ENCODE results near the gene ABHD16B. TPM values are rescaled to one million over a fixed set of nuclear protein-coding genes. Genes with fewer than 3 reads are reported as not detected.

Gene ABHD16B
- total RNA-seq, 4 donors from 2014 or later: not detected

GRCh38 chr20:63898882-63899558, 37.7 kb downstream of the ABHD16B start:
- Histone ChIP-seq H3K9me3 (no peaks in the 10 kb centered on the region), H3K27me3 (no peaks in the 10 kb centered on the region), H3K4me1 (peaks cover 0 to 76% (median 18%) of the 10 kb centered on the region in 3 donors), H3K36me3 (no peaks in the 10 kb centered on the region), H3K27ac (no peak overlapping the region), H3K4me3 (no peak overlapping the region)
- ATAC-seq: no peak
- TF ChIP-seq POLR2A (IDR thresholded peaks at IDR 0.05) (no peak), EP300 (IDR thresholded peaks at IDR 0.05) (no peak), POLR2AphosphoS5 (IDR thresholded peaks at IDR 0.05) (no peak), CTCF (IDR thresholded peaks at IDR 0.05) (no peak)
- 68% methylated on average over 10 of the region's 10 CpGs; no CpG with 5 or more reads in 1 of the 2 donors for WGBS, 2 donors (ENCODE audit: low coverage in 1 of 2)

GRCh38 chr20:63900413-63900812, 39.1 kb downstream of the ABHD16B start:
- Histone ChIP-seq H3K9me3 (no peaks in the 10 kb centered on the region), H3K4me3 (no peak overlapping the region), H3K4me1 (peaks cover 0 to 69% (median 18%) of the 10 kb centered on the region in 3 donors), H3K27me3 (no peaks in the 10 kb centered on the region), H3K27ac (no peak overlapping the region), H3K36me3 (no peaks in the 10 kb centered on the region)
- 74 to 86% methylated on average over 2 of the region's 3 CpGs for WGBS, 2 donors (ENCODE audit: low coverage in 1 of 2)
- no peak for ATAC-seq
- TF ChIP-seq EP300 (IDR thresholded peaks at IDR 0.05): no peak
- TF ChIP-seq CTCF (IDR thresholded peaks at IDR 0.05): no peak

- ATAC-seq: no peak
- Histone ChIP-seq H3K27me3 (no peaks in the 10 kb centered on the region), H3K9me3 (no peaks in the 10 kb centered on the region), H3K4me1 (peaks cover 0 to 41% (median 3%) of the 10 kb centered on the region in 3 donors), H3K36me3 (no peaks in the 10 kb centered on the region), H3K4me3 (no peak overlapping the region), H3K27ac (no peak overlapping the region)
- WGBS, 2 donors (ENCODE audit: low coverage in 1 of 2): 83 to 86% methylated on average over 8 to 10 of the region's 11 CpGs
- TF ChIP-seq EP300 (IDR thresholded peaks at IDR 0.05) (no peak), POLR2AphosphoS5 (IDR thresholded peaks at IDR 0.05) (no peak), POLR2A (IDR thresholded peaks at IDR 0.05) (no peak), CTCF (IDR thresholded peaks at IDR 0.05) (no peak)
Measured at GRCh38 chr20:63903796-63904561, 42.7 kb downstream of the ABHD16B start.

- no peaks in the 10 kb centered on the region for H3K27me3 ChIP-seq
- ATAC-seq: no peak
- no peaks in the 10 kb centered on the region for H3K36me3 ChIP-seq
- H3K27ac ChIP-seq: no peak overlapping the region
- WGBS, 2 donors (ENCODE audit: low coverage in 1 of 2): 77 to 79% methylated on average over 9 to 12 of the region's 16 CpGs
- H3K4me3 ChIP-seq: no peak overlapping the region
- H3K4me1 ChIP-seq: peaks cover 0 to 40% (median 0%) of the 10 kb centered on the region in 3 donors
- TF ChIP-seq POLR2AphosphoS5 (IDR thresholded peaks at IDR 0.05) (no peak), POLR2A (IDR thresholded peaks at IDR 0.05) (no peak), CTCF (IDR thresholded peaks at IDR 0.05) (no peak)
- no peaks in the 10 kb centered on the region for H3K9me3 ChIP-seq
Measured at GRCh38 chr20:63908008-63908682, 46.8 kb downstream of the ABHD16B start.
